ENCODE measurements around the gene TFR2.

TFR2 gene

DNA sequence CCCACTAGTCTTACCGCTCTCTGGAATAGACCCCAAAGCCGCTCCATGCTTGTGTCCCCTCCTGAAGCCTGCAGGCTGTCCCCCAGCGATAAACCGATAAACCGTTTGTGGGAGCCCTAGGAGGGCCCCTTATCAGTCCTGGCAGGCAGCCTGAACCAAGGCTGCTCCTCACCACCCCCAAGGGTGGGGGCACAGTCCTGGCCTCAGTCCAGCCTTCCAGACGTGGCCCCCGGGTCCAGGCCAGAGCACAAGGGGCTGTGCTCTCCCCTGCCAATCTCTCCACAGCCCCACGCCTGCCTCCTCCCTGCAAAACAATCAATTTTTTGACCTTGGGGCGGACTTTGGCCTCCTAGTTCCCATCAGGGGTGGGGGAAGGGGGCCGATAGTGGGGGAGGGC lies at the start of gene TFR2:
TSS of gene TFR2 (minus strand) at position 90 of the 397 bp plus-strand sequence. CDS start at position 47, 43 bp downstream.
- no peak for DNase-seq (ENCODE audit: low spot score)

- no peak for DNase-seq (ENCODE audit: low spot score)
These were observed 48.1 kb upstream of the TFR2 start for GRCh38 chr7:100689230-100690135.

GRCh38 chr7:100688326-100688860 lies 47.0 kb upstream of the TFR2 start:
- DNase-seq (ENCODE audit: low spot score) = no peak

DNA sequence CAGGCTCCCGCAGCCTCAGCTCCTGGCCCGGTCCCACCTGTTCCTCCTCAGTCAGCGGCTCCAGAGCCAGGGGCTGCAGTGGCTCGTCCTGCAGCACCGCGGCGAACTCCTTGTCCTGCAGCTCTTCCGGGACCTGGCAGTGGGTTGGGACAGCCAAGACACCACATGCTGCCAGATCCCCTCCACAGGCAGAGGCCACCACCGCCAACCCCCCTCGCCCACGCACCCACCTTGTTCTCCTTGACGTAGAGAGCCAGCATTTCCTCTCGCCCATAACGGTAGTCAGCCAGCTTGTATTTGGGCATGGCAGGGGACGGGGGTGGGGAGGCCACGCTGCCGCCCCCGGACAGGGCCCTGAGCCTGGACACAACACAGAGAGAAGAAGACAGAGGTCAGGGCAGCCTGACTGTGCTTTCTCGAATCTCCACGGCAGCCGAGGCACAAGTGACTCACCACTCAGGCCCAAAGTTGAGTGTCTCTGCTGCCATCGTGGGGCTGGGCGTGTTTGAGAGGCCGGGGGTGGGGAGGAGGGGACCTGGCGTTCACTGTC lies 46.5 kb upstream of the TFR2 start:
- no peak for DNase-seq (ENCODE audit: low spot score)

DNA sequence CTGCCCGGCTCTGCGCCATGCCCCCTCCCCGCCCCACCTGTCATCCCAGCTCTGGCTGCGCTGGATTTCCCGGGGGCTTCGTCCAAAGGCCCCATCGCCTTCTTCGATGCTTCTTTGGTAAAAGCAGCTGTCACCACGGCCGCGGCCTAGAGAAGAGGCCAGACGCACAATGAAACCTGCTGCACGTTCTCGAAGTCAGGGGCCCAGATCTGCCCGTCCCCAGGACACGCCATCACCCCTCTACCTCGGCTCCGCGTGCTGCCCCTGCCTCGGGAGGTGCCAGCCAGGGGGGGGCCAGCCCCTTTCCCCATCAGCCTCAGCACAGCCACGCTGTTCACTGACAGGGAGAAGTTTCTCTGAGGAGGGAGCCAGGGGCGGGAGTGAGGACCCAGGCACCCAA lies 45.9 kb upstream of the TFR2 start:
- DNase-seq (ENCODE audit: low spot score) = no peak

DNA sequence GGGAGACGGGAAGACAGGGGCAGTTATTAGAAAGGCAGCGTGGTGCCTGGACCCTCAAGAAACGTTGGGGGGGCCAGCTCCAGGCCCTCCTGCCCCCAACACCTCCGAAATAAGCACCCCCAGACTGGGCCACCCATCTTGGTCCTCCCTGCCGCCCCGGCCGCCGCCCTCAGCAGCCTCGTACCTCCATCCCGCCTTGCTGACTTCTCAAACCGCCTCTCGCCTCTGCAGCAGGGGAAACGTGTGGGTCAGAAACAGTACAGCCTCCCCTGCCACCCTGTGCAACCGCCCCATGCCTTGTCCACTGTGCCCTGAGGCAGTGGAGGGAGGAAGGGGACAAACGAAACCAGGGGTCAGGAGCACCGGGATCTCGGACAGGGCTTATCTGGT lies 45.5 kb upstream of the TFR2 start:
- no peak for DNase-seq (ENCODE audit: low spot score)

DNA sequence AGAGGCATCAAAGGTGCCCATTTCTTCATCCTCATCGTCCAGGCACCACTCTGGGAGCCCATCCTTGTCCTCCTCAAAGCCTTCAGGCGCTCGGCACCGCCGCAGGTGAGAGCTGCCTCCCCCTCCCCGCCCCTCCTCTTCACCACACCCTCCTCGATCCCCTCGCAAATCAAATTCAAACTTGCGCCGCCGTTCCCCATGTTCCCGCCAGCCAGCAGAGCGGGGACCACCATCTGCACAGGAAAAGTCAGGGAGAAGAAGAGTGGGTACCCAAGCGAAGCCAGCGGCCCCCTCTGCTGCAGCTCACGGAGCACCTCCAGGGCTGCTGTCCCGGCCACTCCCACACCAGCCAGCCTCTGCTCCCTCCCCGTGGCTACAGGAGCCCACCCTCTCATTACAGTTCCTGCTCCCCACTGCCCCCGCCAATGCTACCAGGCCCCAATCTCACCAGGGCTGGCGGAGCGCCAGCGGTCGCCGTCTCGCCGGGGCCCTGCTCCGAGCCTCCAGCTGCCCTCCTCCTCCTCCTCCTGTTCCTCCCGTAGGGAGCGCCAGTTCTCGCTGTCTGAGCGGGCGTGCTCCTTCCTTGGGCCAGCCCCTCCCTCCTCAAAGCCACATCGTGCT lies 45.0 kb upstream of the TFR2 start:
- DNase-seq (ENCODE audit: low spot score) = no peak

- DNase-seq (ENCODE audit: low spot score) = no peak
These were observed 44.3 kb upstream of the TFR2 start for GRCh38 chr7:100685631-100686145.

- no peak for DNase-seq (ENCODE audit: low spot score)
These were observed 43.8 kb upstream of the TFR2 start for GRCh38 chr7:100685049-100685605.

DNA sequence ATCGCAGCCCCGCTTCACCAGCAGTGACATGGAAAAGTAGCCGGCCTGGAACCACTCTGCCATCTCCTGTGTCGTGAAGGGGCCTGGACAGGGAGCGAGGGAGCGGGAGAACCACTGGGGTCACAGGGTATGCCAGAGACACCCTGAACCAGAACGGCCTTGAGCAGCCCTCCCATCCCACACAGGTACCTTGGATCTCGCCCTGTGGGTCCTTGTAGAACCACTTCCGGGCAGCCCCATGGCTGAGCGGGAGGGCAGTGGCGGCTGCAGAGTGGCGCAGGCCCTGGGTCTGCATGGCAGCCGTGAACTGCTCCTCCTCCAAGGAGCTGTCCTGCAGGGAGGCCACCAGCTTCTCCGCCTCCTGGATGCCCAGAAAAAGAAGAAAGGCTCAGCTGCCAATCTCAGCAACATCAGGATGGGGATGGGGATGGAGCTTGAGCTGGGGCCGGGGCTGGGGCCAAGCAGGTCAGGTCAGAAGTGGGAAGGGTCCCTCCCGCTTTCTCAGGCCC lies 43.2 kb upstream of the TFR2 start:
- no peak for DNase-seq (ENCODE audit: low spot score)

DNA sequence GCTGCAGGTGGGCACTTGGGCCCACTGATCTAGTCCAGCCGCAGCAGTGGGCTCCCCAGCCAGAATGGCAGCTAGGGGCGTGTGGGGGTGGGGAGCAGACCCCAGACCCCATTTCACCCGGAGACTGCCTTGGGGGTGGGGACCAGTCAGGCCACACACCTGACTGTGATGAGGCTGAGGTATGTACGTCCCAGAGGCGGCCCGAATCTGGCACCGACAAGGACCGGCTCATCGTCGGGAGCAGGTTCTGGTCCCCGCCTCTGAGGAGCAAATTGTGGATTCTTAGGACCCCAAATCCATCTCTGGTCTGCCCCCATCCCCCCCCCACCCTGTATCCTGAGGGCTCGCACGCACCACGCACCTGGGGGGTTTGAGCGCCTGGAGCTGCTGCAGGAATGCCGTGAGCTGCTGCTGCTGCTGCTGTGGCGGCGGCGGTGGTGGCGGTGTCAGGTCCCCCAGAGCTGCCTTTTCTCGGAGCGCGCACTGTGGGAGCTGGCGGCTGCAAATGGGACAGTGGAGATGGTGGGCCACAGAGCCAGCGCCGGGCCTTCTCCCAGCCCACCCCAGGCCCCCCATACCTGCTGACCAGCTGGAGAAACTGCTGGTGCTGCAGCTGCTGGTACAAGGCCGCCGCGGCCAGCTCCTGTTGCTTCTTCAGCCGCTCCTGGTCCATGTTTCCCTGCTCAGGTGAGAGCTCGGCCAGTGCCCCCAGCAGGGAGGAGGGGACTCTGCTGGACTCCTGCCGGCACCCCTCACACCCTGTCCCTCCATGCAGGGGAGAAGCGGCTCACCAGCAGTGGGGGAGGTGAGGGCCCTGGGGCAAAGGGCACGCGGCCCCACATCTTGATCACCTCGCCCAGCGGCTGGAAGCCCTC lies 42.5 kb upstream of the TFR2 start:
- DNase-seq (ENCODE audit: low spot score) = no peak

GRCh38 chr7:100682991-100683658 lies 41.8 kb upstream of the TFR2 start:
- no peak for DNase-seq (ENCODE audit: low spot score)

DNA sequence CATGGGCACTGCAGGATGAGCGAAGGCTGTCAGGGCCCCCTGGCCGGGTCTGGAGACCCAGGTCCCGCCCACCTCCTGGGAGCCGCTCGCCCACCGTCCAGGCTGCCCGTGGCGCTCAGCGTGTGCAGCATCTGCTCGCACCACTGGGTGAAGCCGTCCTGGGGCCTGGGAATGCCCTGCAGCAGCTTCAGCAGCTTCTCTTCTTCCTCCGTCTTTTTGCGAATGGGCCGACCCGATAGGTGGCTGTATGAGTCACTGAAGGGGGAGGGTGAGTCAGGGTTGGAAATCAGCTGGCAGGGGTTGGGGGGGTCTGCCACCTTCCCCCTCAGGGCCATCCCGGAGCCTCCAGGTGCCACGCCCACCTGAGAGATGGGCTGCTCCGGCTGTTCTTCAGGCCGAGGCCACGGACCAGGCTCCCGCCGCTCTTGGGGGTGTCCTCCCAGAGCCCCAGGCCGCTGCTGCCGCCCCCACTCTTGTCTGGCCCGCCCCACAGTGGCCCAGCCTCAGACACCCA lies 40.9 kb upstream of the TFR2 start:
- no peak for DNase-seq (ENCODE audit: low spot score)

DNA sequence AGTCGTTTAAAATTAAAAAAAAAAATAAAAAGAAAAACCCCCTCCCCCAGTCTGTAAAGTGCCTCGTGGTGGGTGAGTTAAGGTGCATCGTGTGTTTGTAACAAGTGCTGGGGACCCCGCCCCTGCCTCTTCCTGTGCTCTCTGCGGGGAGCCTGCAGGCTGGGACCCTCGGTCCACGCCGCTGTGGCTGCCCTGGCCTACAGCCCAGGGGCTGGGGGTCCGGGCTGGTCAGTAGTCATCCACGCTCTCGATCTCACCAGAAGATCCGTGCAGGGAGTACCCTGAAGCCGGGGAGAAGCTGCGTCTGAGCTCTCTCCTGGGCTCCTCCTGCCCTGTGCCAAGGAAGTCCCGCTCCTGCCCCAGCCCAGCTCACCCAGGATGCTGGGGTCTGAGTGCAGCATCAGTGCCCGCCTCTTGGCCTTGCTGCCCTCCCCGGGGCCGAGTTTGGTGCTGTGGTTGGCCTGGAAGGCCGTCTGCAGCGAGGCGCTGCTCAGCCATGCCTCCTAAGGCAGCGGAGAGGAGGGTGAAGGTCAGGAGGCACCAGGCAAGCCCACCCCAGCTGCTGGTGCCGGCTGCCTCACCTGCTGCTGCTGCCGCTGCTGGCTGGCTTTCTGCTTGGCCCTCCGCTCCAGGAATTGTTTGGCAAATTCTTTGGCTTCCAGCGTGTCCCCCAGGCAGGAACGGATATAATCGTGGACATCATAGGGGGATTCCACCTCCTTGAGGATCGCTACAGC lies 40.3 kb upstream of the TFR2 start:
- DNase-seq (ENCODE audit: low spot score) = no peak

GRCh38 chr7:100680576-100681271 lies 39.4 kb upstream of the TFR2 start:
- DNase-seq (ENCODE audit: low spot score) = peak; percentile 73

DNA sequence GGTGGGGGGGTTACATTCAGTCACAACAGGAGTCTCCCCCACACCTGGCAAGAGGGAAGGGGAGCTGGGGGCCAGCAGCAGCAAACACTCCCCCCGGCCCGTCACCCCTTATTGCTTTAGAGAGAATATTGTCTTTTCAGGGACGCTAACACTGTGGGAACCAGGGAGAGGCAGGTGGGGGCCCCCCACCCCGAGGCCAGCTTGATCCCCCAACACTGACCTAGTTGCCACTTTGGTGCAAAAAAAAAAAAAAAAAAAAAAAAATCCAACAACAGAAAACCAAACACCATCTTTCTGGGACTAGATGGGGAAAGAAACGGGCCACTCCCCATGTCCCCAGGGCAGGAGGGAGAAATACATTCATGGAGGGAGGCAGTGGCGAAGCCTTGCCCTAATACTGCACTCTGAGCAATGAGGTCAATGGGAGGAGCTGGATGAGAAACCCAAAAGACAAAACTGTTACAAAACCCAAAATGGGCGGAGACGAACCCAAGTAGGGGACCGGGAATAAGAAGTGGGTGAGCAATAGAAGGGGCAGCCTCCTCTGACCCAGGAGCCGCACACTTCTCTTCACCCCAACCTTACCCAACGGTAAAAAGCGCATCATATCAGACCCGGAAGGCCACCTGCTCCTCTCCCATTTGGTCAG lies 38.7 kb upstream of the TFR2 start:
- peak; percentile 65 for DNase-seq (ENCODE audit: low spot score)

DNA sequence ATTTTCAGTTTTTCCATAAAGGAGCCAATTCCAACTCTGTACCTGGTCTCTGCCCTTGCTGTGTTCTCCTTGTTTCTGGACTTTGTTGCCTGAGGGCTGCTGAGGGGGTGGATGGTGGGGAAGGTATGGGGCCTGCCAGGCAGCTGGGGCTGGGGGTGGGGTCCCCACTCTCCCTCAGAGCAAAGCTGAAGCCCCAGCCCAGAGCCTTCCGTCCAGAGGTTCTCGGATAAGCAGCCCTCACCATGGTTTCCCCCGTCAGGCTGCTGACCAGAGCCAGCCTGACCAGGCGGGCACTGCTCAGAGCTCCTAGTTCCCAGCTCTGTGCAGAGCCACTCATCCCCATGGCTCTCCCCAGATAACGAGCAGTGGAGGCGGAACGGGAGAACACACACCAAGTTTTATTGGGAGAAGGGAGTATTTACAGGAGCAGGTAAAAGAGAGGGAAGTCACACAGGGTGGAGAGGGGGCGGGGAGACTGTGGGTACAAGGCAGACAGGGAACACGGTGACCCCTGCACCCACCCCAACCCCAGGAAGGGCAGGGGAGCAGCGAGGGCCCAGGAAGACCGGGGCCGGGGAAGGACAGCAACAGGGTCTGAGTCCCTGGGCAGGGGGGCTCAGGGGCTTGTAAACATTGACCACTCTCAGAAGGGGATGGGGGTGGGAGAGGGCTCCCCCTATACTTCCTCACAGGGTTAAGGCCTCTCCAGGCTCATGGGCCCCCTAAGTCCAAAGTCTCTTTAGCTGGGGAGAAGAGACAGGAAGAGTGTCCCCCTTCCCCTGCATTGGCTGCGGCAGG lies 38.0 kb upstream of the TFR2 start:
- peak; percentile 49 for DNase-seq (ENCODE audit: low spot score)

Measured in putamen (tissue), 1 donor.